GM12865 (cell line): ENCODE measurements around the gene GPC6.

Experiments
- DNase-seq: peaks from one replicate; pipeline ENCODE4 v3.0.0; 2010; ENCODE audit warnings: low read depth
- H3K4me3 ChIP-seq: 2 replicates; pipeline ENCODE4 v1.5.1; 2011; ENCODE audit warnings: mild to moderate bottlenecking, low read depth, low read length, control low read depth
- TF ChIP-seq, protein P1 (sequence below): IDR thresholded peaks from 2 replicates; pipeline ENCODE4 v1.5.1; 2011; ENCODE audit warnings: low read length, control low read depth, low read depth, inconsistent platforms; ENCODE audit not compliant: insufficient read depth; ENCODE audit errors: missing control alignments

Gene GPC6

DNA sequence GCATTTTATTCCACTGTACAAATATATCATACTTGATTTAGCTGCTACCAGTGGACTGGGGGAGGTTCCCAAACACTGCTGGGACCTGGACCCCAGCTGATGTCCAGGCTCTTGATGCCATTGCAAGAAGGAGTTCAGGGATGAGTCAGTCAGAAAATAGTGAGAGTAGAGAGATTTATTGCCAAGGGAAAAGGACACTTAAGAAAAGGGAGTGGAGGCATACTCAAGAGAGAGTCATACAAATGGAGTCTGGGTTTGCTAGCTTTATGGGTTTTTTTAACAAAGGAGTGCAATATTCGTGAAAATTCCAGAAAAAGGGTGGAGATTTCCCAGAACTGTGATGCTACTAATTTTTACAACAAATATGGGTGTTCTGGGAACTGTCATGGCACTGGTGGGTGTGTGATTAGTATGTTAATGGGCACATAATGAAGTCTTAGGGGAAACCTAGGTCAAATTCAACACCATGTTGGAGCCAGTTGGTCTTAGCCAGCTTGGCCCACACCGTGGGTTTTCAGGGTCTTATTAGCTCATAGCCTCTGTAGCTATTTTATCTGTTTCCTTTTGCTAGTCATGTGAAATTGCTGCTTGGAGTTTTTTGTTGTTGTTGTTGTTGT lies 36.2 kb downstream of the GPC6 start:
- no peak overlapping the region for H3K4me3 ChIP-seq
- DNase-seq, result no peak
- TF ChIP-seq, protein P1, sequence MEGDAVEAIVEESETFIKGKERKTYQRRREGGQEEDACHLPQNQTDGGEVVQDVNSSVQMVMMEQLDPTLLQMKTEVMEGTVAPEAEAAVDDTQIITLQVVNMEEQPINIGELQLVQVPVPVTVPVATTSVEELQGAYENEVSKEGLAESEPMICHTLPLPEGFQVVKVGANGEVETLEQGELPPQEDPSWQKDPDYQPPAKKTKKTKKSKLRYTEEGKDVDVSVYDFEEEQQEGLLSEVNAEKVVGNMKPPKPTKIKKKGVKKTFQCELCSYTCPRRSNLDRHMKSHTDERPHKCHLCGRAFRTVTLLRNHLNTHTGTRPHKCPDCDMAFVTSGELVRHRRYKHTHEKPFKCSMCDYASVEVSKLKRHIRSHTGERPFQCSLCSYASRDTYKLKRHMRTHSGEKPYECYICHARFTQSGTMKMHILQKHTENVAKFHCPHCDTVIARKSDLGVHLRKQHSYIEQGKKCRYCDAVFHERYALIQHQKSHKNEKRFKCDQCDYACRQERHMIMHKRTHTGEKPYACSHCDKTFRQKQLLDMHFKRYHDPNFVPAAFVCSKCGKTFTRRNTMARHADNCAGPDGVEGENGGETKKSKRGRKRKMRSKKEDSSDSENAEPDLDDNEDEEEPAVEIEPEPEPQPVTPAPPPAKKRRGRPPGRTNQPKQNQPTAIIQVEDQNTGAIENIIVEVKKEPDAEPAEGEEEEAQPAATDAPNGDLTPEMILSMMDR, result no peak

DNA sequence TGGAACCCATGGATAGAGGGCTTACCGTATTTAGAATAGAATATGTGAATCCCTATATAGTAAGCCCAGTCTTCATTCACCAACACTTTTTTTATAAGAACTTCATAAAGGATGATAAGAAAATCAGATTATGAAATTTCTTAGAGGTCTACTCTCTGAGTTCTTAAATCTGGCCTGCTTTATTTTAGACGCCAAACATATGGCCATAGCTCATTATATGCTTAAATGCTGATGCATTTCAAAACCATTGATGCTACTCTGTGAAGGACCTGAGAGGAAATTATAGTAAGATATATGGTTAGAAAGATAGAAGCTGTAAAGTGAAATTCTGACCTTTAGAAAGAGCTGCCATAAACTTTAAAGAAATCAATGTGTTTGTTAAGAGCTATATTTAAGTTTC lies 38.3 kb downstream of the GPC6 start:
- DNase-seq, result no peak
- TF ChIP-seq, protein P1, result no peak
- H3K4me3 ChIP-seq, result no peak overlapping the region

DNA sequence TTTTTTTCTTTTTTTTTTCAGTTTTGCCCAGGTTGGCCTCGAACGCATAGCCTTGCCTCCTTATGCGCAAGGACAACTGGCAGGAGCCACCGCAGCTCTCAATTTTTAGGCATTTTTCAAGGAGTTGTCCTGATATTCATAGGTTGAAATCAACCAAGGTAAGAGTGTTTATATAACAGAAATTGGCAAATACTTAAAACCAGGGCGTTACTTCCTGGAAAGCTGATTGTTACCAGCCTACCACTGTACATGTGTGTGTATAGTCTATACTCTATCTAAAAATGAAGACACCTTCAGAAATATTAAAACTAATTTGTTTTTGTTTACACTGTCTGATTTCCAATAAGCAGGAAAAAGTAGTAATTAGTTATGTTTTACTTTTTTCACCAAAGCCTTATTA lies 39.2 kb downstream of the GPC6 start:
- TF ChIP-seq, protein P1, result no peak
- no peak overlapping the region for H3K4me3 ChIP-seq
- DNase-seq, result no peak

DNA sequence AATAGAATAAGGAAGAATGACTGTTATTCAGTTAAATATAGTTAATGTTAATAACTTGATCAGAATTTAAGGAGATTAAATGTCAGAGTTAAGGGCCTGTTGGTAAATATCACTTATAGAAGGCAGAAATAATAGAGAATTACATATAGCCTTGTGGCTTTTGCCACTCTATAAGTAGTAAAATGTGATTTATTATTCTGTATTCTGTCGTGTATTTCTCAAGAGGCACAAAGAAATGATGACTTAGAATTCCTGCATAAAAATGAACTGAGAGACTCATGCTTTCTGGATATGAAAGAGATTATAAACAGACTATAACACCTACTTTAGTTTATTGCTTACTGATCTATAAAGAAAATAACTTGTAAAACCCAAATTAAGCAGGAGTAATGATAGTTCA lies 40.1 kb downstream of the GPC6 start:
- DNase-seq, result no peak
- H3K4me3 ChIP-seq, result no peak overlapping the region
- TF ChIP-seq, protein P1, result no peak

DNA sequence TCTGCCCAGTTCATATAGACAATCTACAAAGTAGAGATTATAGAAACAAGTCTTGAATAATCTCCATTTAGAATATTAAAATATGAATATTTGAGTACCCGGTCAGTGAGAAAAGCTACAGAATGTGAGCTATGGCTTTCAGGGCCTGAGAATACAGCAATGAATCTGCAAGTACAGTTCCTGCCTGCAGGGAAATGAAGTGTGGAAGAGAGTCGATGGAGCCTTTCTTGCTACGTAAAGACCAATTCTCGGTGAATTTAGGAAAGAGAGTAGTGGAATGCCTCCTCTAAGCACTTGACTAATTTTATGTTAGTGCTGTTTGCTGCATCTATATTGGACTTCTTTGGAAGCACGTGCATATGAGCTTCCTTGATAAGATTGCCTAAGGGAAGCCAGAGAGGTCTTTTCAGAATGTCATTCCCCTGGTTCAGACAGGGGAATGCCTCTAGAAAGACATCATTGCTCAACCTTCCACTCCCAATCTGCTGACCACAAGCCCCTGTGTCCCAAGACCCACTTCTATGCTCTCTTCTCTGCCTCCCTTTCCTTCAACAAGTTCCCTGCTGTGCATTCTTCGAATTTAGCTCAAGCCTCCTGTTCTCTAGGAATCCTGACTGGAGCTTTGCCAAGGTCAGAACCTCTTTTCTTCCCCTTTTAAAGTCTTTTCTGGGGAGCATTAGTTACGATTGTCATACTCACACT lies 41.9 kb downstream of the GPC6 start:
- TF ChIP-seq, protein P1, result no peak
- H3K4me3 ChIP-seq, result no peak overlapping the region
- no peak for DNase-seq

DNA sequence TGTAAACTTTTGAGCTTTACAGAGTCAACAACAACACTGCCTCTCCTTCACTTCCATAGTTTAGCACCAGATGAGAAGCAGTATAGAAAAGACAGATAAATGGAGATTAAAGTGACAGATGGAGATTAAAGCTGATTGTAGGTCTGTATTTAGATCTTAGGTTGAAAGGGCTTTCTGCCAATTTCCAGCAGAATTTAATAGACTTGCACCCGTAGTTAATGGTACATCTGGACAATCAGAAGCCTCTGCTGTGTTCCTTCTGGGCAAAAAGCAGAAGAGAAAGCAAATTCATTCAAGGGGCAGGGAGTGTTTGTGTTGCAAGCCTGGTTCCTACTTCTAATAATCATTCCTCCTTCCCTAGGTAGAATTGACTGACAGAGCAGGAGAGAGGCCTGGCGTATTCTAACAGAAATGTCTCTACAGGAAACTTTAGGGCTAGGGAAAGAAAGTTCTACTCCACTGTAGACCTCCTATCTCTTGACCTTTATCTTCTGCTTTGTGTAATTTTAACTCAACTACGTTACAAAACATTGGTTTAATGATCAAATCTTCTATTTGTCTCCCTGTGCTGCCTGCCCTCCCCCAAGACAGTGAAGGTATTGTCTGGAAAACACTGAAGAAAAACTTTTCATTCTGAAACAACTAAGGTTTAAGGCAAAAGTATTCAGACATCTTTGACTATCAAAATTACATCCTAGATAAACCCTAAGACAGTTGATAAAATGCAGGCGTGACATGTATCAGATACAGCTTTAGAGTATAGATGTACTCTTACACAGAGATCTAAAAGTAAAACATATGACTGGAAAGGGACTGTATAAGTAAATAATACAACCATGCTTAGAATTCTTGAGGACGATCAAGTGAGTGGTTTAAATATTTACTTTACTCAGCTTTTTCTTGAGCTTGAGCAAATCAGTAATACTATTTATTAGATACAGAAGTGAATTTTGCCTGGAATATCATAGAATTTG lies 44.4 kb downstream of the GPC6 start:
- TF ChIP-seq, protein P1, result no peak
- no peak overlapping the region for H3K4me3 ChIP-seq
- no peak for DNase-seq
